GM12878 (cell line): ENCODE results near the gene CLIC3. TPM values are rescaled to one million over a fixed set of nuclear protein-coding genes. Genes with fewer than 3 reads are reported as not detected.

Source experiments
- ATAC-seq: fragments of 200-7000 bp; cut with Tn5 transposase; 3 replicates; pipeline ENCODE4 v1.9.1; 2020; ENCODE audit warnings: mild to moderate bottlenecking, moderate library complexity
- BruUV-seq: library from RNA; stranded (reverse); fragments of 400-500 nt; replicated peaks from 2 replicates; lab custom pipeline; 2021; lab: Mats Ljungman, UMichigan
- CTCF ChIA-PET: fragments of 300-600 bp; sonication (Branson Sonifier 250); formaldehyde crosslinking; extraction: SDS; loops from one replicate; lab custom pipeline; 2021; ENCODE audit warnings: inconsistent platforms; lab: Yijun Ruan, JAX
- POLR2A ChIA-PET: fragments of 350-600 bp; formaldehyde crosslinking; extraction: SDS; loops from one replicate; lab custom pipeline; 2021; ENCODE audit warnings: inconsistent platforms; lab: Charles Lee
- RAD21 ChIA-PET: fragments of 300-600 bp; sonication (Branson Sonifier 250); formaldehyde crosslinking; loops from one replicate; lab custom pipeline; 2023; ENCODE audit warnings: antibody characterized with exemption; ENCODE audit not compliant: unreplicated experiment; lab: Charles Lee
- SMC1A ChIA-PET: fragments of 300-600 bp; sonication (Branson Sonifier 250); formaldehyde crosslinking; loops from one replicate; lab custom pipeline; 2023; ENCODE audit not compliant: unreplicated experiment, uncharacterized antibody; lab: Charles Lee
- DNase-seq: peaks from one replicate; pipeline ENCODE4 v3.0.0-alpha.2; 2011; ENCODE audit warnings: low read depth, low spot score
- FAIRE-seq: peaks from 3 replicates; lab custom pipeline; 2011; peaks lifted over from hg19 to GRCh38; lab: Jason Lieb, UNC
- H2AFZ ChIP-seq: 2 replicates; pipeline ENCODE4 v1.6.0; 2011; ENCODE audit warnings: low read depth, low read length, control low read depth; ENCODE audit not compliant: control insufficient read depth
- H3K27ac ChIP-seq: 2 replicates; pipeline ENCODE4 v1.5.1; 2011; ENCODE audit warnings: control low read depth; ENCODE audit not compliant: control insufficient read depth, insufficient read depth
- H3K27me3 ChIP-seq, 2 experiments: replicated peaks in 1 of 2; 2 replicates each; pipeline versions ENCODE4 v1.6.0 to v1.6.1; 2011; ENCODE audit warnings: low read length in 1 of 2; ENCODE audit not compliant: control insufficient read depth in 2 of 2, insufficient read depth in 2 of 2
- H3K36me3 ChIP-seq, 2 experiments: 2 replicates each; pipeline ENCODE4 v1.5.1; 2011; ENCODE audit warnings: low read length in 1 of 2; ENCODE audit not compliant: control insufficient read depth in 2 of 2, insufficient read depth in 2 of 2
- H3K4me1 ChIP-seq: 2 replicates; pipeline ENCODE4 v1.6.1; 2011; ENCODE audit warnings: mild to moderate bottlenecking, low read length, moderate library complexity, mixed read lengths; ENCODE audit not compliant: control insufficient read depth, insufficient read depth
- H3K4me2 ChIP-seq: 2 replicates; pipeline ENCODE4 v1.6.0; 2011; ENCODE audit warnings: control low read depth; ENCODE audit not compliant: control insufficient read depth, insufficient read depth
- H3K4me3 ChIP-seq: fragments of 200-600 bp; sonication (generic); 2 replicates; pipeline ENCODE4 v1.5.1; 2016
- H3K79me2 ChIP-seq: 2 replicates; pipeline ENCODE4 v1.6.0; 2011; ENCODE audit warnings: low read length; ENCODE audit not compliant: control insufficient read depth, insufficient read depth
- H3K9ac ChIP-seq: 2 replicates; pipeline ENCODE4 v1.8.0; 2011; ENCODE audit warnings: low read length, control low read depth, mixed read lengths; ENCODE audit not compliant: control insufficient read depth, insufficient read depth
- H3K9me3 ChIP-seq: replicated peaks from 3 replicates; pipeline ENCODE4 v1.5.1; 2011; ENCODE audit warnings: mild to moderate bottlenecking, low read length; ENCODE audit not compliant: control insufficient read depth, insufficient read depth
- H4K20me1 ChIP-seq: 2 replicates; pipeline ENCODE4 v1.6.0; 2011; ENCODE audit not compliant: control insufficient read depth, insufficient read depth
- EP300 ChIP-seq, 2 experiments: fragments of 150-350 bp in 1 of 2; IDR thresholded peaks; 2 replicates each; pipeline ENCODE4 v1.6.1; 2011 to 2012; ENCODE audit warnings: low read depth in 2 of 2, low read length in 2 of 2, borderline replicate concordance in 1 of 2, improper control_type of control experiment in 1 of 2, inconsistent platforms in 1 of 2; ENCODE audit not compliant: control insufficient read depth in 1 of 2
- IRF4 ChIP-seq: IDR thresholded peaks from 2 replicates; pipeline ENCODE4 v1.6.1; 2011; ENCODE audit warnings: low read depth, low read length
- MEF2A ChIP-seq: IDR thresholded peaks from 2 replicates; pipeline ENCODE4 v1.6.1; 2011; ENCODE audit warnings: low read depth, mild to moderate bottlenecking, low read length, moderate library complexity; ENCODE audit not compliant: insufficient read depth
- MXI1 ChIP-seq: fragments of 150-350 bp; IDR thresholded peaks from 2 replicates; pipeline ENCODE4 v1.6.1; 2011; ENCODE audit warnings: low read depth, mild to moderate bottlenecking, inconsistent platforms, low read length, improper control_type of control experiment
- PML ChIP-seq: IDR thresholded peaks from 2 replicates; pipeline ENCODE4 v1.6.1; 2012; ENCODE audit warnings: low read length, inconsistent platforms
- POLR2AphosphoS2 ChIP-seq: IDR thresholded peaks from 2 replicates; pipeline ENCODE4 v1.6.1; 2011; ENCODE audit warnings: low read depth, mild to moderate bottlenecking, low read length, improper control_type of control experiment, moderate library complexity
- RCOR1 ChIP-seq: conservative IDR thresholded peaks from 2 replicates; pipeline ENCODE4 v1.6.1; 2012; ENCODE audit warnings: low read depth, low read length, improper control_type of control experiment
- TAF1 ChIP-seq: IDR thresholded peaks from 2 replicates; pipeline ENCODE4 v1.6.1; 2011; ENCODE audit warnings: mild to moderate bottlenecking, low read depth, low read length, borderline replicate concordance
- TARDBP ChIP-seq: IDR thresholded peaks from 2 replicates; pipeline ENCODE4 v1.6.1; 2016; ENCODE audit warnings: borderline replicate concordance
- TCF7 ChIP-seq: IDR thresholded peaks from 2 replicates; pipeline ENCODE4 v1.6.1; 2014; ENCODE audit warnings: antibody characterized with exemption, borderline replicate concordance
- YBX1 ChIP-seq: fragments of 450-650 bp; IDR thresholded peaks from 2 replicates; pipeline ENCODE4 v1.6.1; 2016; ENCODE audit warnings: antibody characterized with exemption
- YY1 ChIP-seq: IDR thresholded peaks from 2 replicates; pipeline ENCODE4 v1.6.1; 2011; ENCODE audit warnings: low read depth, mild to moderate bottlenecking, low read length
- WGBS: methylation state at CpG from one replicate; pipeline ENCODE4 v1.1.6; 2016; ENCODE audit warnings: low lambda C conversion rate; ENCODE audit not compliant: insufficient replicate concordance, insufficient coverage; ENCODE audit errors: missing lambda C conversion rate; 5-methylcytosine and 5-hydroxymethylcytosine counted together
- in situ Hi-C: fragments of 300-500 bp; cut with MboI; formaldehyde crosslinking; loops from 9 replicates; pipeline ENCODE4 v1.14.3; 2018; ENCODE audit warnings: mixed read lengths
- intact Hi-C: fragments of 100-400 bp; cut with micrococcal nuclease; formaldehyde crosslinking; loops from one replicate; pipeline ENCODE4 v1.14.2; 2022; ENCODE audit not compliant: unreplicated experiment
- polyA plus RNA-seq, 11 experiments: library from polyadenylated mRNA; depleted of rRNA in 4 of 11; unstranded in 6 of 11; stranded (reverse) in 5 of 11; fragments of >200 nt; fragmentation: Nextera tagmentation in 4 of 11; fragmentation: Illumina TruSeq in 1 of 11; extraction: Ambion mirVana in 4 of 11; extraction: Trizol in 1 of 11; gene quantifications; 1 replicate in 1 of 11; 2 replicates in 10 of 11; pipeline versions ENCODE4 v1.2.1 to v1.2.3, GENCODE V29; 2011 to 2016; ENCODE audit warnings: inconsistent platforms in 2 of 11, missing spikeins in 2 of 11, low read depth in 1 of 11
- total RNA-seq, 4 experiments: library from RNA; depleted of rRNA in 3 of 4; stranded (reverse); fragments of >200 nt in 3 of 4; fragmentation: Illumina TruSeq in 1 of 4; extraction: Trizol in 1 of 4; gene quantifications; 2 replicates each; pipeline versions ENCODE4 v1.2.1 to v1.2.3, GENCODE V29; 2013 to 2021
- TF ChIP-seq, protein P1 (sequence below): IDR thresholded peaks from 2 replicates; pipeline ENCODE4 v1.6.1; 2011; ENCODE audit warnings: borderline replicate concordance, low read depth, mild to moderate bottlenecking, moderate library complexity, low read length; ENCODE audit not compliant: insufficient read depth, poor library complexity, severe bottlenecking
- TF ChIP-seq, protein P2 (sequence below): IDR thresholded peaks from 2 replicates; pipeline ENCODE4 v1.6.1; 2011; ENCODE audit warnings: mild to moderate bottlenecking, low read depth, low read length, moderate library complexity; ENCODE audit not compliant: insufficient replicate concordance
- TF ChIP-seq, protein P3 (sequence below): IDR thresholded peaks from 2 replicates; pipeline ENCODE4 v1.6.1; 2012; ENCODE audit warnings: low read depth, low read length, improper control_type of control experiment
- TF ChIP-seq, protein P4 (sequence below): fragments of 450-650 bp; formaldehyde crosslinking; IDR thresholded peaks from 2 replicates; pipeline ENCODE4 v1.4.0; 2020; ENCODE audit warnings: mild to moderate bottlenecking, moderate library complexity

The CLIC3 gene
- total and polyA plus RNA-seq, 10 of the 15 experiments (the other 5 are each of a cell fraction or from before 2014, with no cell fraction given), result 0.31 TPM; not detected in 9

DNA sequence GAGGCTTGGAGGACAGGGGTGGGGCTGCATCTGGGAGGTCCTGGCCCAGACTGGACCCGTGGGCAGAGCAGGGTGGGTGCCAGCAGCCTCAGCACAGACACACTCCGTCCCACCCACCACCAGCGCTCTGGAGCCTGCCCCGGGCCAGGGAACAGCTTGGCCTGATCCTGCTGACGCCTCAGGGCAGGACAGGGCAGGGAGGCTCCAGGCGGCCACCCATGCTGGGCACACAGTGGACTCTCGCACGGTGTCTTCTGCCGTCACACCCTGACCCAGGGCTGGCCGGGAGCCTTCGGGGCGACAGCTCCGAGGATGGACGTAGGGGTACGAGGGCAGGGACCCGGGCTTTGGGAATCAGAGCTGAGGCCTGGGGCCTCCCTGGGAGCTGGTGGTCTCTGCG lies 27.2 kb downstream of the CLIC3 start (continued):
- TF ChIP-seq POLR2AphosphoS2 (no peak), EP300 (IDR thresholded peaks at IDR 0.05; ENCODE audit: borderline replicate concordance in 1 of 2, control insufficient read depth in 1 of 2, low read depth in 2 of 2, low read length in 2 of 2) (no peak), YY1 (no peak), PML (no peak)
- TF ChIP-seq, protein P1, sequence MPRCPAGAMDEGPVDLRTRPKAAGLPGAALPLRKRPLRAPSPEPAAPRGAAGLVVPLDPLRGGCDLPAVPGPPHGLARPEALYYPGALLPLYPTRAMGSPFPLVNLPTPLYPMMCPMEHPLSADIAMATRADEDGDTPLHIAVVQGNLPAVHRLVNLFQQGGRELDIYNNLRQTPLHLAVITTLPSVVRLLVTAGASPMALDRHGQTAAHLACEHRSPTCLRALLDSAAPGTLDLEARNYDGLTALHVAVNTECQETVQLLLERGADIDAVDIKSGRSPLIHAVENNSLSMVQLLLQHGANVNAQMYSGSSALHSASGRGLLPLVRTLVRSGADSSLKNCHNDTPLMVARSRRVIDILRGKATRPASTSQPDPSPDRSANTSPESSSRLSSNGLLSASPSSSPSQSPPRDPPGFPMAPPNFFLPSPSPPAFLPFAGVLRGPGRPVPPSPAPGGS, result no peak

DNA sequence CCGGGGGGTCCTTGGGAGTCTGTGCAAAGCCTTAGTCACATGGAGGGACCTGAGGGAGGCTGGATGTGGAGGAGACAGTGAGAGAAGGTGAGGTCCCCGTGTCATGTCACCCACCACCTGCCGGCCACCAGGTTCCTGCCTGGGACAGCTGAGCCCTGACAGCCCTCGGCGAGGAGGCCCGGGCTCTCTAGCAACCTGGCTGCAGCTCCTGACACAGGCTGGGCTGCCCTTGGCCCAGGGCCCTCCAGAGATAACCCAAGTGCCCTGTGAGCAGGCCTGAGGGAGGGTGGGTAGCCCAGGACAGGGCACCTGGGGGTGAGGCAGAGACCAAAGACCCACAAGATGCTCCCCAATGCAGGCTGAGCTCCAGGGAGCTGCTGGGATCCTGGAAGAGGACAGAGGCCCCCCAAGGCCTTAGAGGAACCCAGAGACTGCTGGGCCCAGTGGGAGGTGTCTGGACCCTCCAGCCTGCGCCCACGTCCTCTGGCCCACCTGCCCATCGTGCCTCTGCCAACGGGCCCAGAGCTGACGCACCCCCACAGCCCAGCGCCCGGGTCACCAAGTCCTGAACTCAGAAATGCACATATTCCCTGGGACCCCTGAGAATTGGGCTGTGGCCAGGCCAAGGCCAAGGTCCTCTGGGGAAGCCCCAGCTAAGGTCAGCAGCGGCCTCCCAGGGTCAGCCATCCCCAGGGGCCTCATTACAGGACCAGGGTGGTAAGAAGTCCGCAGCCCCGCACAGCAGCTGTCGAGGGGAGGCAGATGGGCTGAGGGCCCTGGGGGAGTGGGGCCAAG lies 27.8 kb downstream of the CLIC3 start:
- H3K9ac ChIP-seq, result no peak overlapping the region
- no peaks in the 10 kb centered on the region for H3K27me3 ChIP-seq
- H2AFZ ChIP-seq, result no peak overlapping the region
- SMC1A ChIA-PET, result no interaction called here
- no peak overlapping the region for H3K4me2 ChIP-seq
- H3K4me3 ChIP-seq, result no peak overlapping the region
- intact Hi-C loops, result no loop called here
- 32% methylated on average over 17 of the region's 17 CpGs for WGBS
- no peaks in the 10 kb centered on the region; the same call in 1 of the 2 replicates for H4K20me1 ChIP-seq
- POLR2A ChIA-PET, result no interaction called here
- CTCF ChIA-PET, result interaction anchor here (0.8 kb wide), 1 partner anchor 21 kb away, joined by 4 read pairs; no protein-coding TSS in a partner anchor
- in situ Hi-C loops, result no loop called here
- no peaks in the 10 kb centered on the region for H3K9me3 ChIP-seq
- RAD21 ChIA-PET, result no interaction called here
- no peak overlapping the region for H3K27ac ChIP-seq
- BruUV-seq, result no TSS peak
- ATAC-seq, result no peak
- H3K79me2 ChIP-seq, result no peaks in the 10 kb centered on the region
- peaks cover 7% of the 10 kb centered on the region for H3K4me1 ChIP-seq
- FAIRE-seq, result no peak
- H3K36me3 ChIP-seq, result no peaks in the 10 kb centered on the region
- no peak for DNase-seq
- TF ChIP-seq, protein P2, sequence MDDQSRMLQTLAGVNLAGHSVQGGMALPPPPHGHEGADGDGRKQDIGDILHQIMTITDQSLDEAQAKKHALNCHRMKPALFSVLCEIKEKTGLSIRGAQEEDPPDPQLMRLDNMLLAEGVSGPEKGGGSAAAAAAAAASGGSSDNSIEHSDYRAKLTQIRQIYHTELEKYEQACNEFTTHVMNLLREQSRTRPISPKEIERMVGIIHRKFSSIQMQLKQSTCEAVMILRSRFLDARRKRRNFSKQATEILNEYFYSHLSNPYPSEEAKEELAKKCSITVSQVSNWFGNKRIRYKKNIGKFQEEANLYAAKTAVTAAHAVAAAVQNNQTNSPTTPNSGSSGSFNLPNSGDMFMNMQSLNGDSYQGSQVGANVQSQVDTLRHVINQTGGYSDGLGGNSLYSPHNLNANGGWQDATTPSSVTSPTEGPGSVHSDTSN, result no peak
- no peak for TF ChIP-seq TAF1
- no peak for TF ChIP-seq YBX1
- TF ChIP-seq MXI1, result no peak
- no peak for TF ChIP-seq MEF2A
- TF ChIP-seq, protein P3, sequence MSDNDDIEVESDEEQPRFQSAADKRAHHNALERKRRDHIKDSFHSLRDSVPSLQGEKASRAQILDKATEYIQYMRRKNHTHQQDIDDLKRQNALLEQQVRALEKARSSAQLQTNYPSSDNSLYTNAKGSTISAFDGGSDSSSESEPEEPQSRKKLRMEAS, result no peak
- TF ChIP-seq, protein P4, sequence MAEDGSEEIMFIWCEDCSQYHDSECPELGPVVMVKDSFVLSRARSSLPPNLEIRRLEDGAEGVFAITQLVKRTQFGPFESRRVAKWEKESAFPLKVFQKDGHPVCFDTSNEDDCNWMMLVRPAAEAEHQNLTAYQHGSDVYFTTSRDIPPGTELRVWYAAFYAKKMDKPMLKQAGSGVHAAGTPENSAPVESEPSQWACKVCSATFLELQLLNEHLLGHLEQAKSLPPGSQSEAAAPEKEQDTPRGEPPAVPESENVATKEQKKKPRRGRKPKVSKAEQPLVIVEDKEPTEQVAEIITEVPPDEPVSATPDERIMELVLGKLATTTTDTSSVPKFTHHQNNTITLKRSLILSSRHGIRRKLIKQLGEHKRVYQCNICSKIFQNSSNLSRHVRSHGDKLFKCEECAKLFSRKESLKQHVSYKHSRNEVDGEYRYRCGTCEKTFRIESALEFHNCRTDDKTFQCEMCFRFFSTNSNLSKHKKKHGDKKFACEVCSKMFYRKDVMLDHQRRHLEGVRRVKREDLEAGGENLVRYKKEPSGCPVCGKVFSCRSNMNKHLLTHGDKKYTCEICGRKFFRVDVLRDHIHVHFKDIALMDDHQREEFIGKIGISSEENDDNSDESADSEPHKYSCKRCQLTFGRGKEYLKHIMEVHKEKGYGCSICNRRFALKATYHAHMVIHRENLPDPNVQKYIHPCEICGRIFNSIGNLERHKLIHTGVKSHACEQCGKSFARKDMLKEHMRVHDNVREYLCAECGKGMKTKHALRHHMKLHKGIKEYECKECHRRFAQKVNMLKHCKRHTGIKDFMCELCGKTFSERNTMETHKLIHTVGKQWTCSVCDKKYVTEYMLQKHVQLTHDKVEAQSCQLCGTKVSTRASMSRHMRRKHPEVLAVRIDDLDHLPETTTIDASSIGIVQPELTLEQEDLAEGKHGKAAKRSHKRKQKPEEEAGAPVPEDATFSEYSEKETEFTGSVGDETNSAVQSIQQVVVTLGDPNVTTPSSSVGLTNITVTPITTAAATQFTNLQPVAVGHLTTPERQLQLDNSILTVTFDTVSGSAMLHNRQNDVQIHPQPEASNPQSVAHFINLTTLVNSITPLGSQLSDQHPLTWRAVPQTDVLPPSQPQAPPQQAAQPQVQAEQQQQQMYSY, result no peak
- TF ChIP-seq TCF7, result no peak
- TF ChIP-seq RCOR1, result no peak
- no peak for TF ChIP-seq IRF4
- no peak for TF ChIP-seq TARDBP
